HG02763 (cell line): ENCODE data around the gene SMCR8.
"Not testable (repeated sequence)": the region's sequence is repeated elsewhere in the genome, so short reads cannot be mapped to it uniquely, and the experiment has no call there.

ENCODE experiments used
- ATAC-seq: cut with Tn5 transposase; IDR thresholded peaks from one replicate; pipeline ENCODE4 v1.9.1; 2021; ENCODE audit warnings: mild to moderate bottlenecking, moderate library complexity; ENCODE audit not compliant: unreplicated experiment

The SMCR8 gene, protein sequence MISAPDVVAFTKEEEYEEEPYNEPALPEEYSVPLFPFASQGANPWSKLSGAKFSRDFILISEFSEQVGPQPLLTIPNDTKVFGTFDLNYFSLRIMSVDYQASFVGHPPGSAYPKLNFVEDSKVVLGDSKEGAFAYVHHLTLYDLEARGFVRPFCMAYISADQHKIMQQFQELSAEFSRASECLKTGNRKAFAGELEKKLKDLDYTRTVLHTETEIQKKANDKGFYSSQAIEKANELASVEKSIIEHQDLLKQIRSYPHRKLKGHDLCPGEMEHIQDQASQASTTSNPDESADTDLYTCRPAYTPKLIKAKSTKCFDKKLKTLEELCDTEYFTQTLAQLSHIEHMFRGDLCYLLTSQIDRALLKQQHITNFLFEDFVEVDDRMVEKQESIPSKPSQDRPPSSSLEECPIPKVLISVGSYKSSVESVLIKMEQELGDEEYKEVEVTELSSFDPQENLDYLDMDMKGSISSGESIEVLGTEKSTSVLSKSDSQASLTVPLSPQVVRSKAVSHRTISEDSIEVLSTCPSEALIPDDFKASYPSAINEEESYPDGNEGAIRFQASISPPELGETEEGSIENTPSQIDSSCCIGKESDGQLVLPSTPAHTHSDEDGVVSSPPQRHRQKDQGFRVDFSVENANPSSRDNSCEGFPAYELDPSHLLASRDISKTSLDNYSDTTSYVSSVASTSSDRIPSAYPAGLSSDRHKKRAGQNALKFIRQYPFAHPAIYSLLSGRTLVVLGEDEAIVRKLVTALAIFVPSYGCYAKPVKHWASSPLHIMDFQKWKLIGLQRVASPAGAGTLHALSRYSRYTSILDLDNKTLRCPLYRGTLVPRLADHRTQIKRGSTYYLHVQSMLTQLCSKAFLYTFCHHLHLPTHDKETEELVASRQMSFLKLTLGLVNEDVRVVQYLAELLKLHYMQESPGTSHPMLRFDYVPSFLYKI

DNA sequence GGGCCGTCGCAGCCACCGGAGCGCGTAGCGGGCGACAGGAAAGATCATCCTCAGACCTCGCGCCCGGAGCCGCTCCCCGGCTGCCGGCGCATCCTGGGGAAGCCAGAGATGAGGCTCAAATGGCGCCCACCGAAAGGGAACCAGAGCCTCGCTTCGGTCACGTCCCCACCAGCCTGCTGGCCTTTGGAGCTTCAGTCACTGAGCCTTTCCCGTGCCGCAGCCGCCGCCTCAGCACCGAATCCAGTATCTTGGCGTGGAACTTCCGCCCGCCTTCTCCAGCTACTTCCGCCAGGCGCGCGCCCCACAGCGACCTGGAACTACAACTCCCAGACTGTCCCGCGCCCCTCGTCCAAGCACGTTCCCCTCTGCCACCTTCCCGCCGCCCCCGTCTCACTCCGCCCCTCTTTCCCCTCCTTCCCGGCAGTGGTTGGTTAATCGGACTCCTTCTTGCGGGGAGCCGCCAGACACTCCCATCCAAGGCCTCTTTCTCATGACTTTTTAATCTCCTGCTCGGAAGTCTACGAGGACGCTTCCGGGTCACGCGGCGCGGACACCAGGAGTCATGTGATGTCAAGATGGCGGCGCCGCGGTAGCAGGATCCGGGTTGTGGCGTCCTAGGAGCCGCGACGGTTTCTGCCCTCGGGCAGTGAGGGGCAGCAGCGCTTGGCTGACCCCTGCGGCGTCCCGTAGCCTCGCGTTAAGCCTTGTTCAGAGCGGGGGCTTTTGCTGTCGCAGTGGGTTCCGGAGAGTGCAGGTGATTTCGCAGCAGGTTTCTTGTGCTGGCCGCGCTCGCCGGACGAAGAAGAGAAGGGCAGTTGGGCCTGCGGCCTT lies at the start of gene SMCR8, which contains the start of gene TOP3A:
Gene SMCR8, plus strand, starts transcription at position 563 of the 831 bp plus-strand sequence. CDS start 497 bp downstream, outside the sequence.
Gene TOP3A, minus strand, starts transcription at position 264 of the 831 bp plus-strand sequence. Its CDS starts 216 bp downstream, at position 48.
- ATAC-seq, result peak; percentile 82

DNA sequence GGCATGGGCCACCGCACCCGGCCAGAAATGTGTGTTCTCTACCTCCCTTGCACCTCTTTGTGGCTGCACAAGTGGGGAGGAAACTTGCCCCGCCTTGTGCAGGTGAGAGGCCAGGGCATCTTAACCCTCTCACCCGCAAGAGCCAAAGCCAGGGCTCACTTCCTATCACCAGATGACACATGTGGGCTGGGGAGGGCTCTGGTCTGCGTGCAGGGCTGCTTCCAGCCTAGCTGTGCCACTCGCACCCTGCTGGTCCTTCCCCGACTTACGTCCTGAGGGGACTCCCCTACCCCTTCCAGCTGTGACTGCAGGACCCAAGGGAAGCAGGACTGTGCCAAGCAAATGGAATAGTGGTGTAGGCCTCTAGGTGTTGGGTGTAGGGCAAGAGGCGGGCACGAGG lies 47.7 kb upstream of the SMCR8 start:
- no peak for ATAC-seq

DNA sequence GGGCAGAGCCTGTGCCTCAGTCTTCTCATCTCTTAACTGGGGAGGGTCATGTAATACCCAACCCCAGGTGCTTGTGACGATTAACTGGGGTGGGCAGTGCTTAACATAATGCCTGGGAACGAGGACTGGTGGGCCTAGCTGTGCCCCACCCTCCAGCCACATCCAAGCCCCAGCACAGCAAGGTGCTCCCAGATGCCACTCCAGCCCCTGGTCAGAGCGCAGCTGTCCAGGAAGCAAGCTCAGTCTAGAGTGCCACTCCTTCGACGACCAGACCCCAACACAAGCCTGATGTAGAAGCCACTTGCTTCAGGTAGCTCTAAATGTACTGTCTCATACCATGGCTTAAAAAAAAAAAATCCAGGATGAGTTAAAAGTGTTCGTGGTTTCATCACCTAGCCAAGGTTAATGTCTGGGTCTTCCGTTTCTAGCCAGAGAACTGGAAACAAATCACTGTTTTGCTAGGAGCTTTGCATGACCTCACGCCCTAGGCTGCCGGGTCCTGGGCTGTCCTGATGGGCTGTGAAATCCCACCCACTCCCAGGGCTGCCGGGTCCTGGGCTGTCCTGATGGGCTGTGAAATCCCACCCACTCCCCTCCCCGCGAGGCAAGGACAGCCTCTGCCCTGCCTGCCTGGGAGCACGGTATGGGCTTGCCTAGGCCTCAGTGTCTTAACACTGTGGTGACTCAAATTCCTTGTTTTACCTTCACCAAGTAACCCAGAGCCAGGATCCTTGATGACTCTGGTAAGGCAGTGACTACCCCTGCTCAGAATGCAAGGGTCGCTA lies 47.0 kb upstream of the SMCR8 start:
- ATAC-seq, result no peak

DNA sequence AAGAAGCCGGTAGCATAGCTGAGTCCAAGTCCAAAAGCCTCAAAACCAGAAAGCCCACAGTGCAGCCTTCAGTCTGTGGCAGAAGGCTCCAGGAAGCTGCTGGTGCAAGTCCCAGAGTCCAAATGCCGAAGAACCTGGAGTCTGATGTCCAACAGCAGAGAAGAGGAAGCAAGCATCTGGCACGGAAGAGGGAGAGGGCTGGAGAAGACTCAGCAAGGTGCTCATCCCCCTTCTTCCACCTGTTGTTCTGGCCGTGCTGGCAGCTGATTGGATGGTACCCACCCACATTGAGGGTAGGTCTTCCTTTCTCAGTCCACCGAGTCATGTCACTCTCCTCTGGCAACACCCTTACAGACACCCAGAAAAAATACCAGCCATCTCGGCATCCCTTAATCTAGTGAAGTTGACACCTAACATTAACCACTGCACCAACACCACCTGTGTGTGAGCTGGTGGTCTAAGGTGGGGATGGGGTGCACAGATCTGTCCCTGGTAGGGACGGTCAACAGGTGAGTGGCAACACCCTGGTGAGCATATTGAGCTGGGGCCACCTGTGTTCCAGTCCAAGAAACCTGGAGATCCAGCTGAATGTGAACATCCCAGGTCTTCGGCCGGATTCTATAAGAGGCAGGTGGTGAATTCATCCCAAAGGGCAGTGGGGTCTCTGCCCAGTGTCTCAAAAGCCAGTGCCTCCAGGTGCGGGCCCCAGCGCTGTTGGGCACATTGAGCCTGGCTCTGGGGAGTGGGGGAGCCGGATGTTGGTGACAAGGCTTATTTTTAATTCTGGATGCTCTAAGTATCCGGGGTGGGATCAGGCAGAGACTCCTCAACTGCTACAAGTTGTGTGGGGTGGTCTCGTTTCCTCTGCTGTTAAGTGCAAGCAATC lies 44.8 kb upstream of the SMCR8 start:
- ATAC-seq, result no peak

DNA sequence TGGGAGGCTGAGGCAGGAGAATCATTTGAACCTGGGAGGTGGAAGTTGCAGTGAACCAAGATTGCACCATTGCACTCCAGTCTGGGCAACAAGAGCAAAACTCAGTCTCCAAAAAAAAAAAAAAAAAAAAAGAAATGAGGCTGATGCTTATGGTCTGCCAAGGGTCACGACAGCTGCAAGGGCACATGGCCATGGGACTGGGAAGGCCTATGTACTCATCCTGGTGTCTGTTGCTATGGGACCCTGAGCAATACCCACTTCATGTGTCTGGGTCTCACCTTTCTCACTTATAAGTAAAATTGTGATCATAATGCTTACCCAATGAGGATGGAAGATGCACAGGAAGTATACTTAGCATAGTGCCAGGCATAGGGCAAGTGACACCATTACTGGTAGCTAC lies 38.0 kb upstream of the SMCR8 start:
- no peak for ATAC-seq

DNA sequence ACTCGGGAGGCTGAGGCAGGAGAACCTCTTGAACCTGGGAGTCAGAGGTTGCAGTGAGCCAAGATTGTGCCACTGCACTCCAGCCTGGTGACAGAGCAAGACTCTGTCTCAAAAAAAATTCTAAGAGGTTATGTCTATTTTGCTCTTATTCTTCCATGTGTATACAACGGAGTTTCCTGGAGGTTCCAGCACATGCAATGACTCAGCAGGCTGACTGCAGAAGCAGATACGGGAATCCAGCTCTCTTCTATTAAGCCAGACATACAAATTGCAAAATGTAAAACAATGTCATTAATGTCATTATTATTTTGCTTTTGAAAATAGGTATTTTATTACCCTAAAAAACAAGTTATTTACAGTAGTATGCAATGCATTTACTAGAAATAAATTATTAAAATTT lies 36.2 kb upstream of the SMCR8 start:
- ATAC-seq, result no peak

DNA sequence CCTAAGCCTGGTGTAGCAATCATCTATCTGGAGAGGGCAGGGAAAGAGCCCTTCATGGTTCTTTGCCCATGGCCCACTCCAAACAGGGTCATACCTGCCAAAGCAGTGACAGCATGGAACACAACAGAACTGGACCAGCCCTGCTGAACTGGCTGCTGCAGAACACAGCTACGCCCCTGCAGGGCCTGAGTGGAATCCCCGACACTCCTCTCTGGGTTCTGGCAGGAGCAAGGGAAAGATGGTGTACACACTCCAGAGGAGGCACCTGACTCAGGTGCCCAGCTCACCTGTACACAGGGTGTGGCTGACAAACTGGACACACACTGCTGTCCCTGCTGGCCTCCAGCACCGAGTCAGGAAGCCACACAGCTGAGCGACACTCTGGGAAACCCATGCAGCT lies 34.8 kb upstream of the SMCR8 start:
- ATAC-seq, result no peak

DNA sequence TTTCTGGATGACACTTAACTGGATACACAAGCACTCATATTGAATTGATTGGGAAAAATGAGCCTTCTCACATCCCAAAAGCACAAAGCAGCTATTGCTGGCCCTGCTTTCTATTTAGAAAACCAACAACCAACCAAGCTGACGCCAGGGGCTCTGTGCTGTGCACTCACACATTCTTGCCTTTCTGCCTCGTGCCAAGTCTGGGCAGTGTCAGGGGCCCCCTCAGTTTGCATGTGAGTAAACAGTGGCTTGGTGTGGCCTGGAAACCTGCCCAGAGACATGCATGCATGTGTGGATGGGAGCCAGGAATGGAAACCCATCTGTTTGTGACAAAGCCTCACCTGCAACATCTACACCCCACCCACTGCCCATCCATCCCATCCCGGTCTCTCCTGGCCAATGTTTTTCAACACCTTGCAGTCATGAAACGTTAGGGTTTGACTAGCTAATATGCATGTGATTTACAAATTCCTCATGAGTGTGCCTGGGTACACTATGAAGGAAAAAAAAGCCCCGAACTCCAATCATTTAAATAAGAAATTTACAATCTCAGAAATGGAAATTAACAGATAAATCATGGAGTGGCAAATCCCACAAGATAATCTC lies 34.2 kb upstream of the SMCR8 start:
- no peak for ATAC-seq

DNA sequence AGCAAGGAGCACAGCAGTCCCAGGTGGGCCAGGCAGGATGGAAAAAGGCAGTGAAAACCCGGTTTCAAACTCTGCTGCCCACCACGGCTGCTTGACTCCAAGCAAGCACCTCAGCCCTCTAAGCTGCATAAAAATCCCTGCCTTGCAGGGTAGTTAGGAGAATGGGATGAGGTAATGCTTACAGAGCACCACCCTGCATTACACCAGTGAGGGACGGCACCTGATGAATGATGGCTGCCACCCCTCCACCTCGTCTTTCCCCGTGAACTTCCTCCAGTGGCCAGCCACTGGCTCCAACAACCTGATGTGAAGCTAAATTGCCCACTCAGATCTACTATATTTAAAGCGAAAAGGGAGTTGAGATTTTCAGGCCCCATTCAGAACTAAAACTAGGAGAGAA lies 33.3 kb upstream of the SMCR8 start:
- no peak for ATAC-seq

DNA sequence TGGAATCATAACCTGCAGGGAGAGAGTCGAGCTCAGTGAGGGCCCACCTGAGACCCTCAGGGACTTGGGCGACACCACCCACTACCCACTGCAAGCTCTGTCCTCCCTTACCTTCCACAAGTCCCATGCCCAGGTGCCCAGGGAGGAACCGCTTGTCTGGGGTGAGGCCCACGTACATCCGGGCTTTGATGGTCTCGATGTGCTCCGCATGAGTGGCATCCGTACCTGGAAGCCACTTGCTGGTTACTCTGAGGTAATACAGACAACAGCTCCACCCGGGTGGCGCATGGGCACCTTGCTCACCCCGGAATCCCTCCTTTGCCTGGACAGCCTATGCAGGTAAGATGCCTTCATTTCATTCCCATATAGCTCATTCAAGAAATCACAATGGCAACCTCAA lies 29.8 kb upstream of the SMCR8 start:
- no peak for ATAC-seq

DNA sequence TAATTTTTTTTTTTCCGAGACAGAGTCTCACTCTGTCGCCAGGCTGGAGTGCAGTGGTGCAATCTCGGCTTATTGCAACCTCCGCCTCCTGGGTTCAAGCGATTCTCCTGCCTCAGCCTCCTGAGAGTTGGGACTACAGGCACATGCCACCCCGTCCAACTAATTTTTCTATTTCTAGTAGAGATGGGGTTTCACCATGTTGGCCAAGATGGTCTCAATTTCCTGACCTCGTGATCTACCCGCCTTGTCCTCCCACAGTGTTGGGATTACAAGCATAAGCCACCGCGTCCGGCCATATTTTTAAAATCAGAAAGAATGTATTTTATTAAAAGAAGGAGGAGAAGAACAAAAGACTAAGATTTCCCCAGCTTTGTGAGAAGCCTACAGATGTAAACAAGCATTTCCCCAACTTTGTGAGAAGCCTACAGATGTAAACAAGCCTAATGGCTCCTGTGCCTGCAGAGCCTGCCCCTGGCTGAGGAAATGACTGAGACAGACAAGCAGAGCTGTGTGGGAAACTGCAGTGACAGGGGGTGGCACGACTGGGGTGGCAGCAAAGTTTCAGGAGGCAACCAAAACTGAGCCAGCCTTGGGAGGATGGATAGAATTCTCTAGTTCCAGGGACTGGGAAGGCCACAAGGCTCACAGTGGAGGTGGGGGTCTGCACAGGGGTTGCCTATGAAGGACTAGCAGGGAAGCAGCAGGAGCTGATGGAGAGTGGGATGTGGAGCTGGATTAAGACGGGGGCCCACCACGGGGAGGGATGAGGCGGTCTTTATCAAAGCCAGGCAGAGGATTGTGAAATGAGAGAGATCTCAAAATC lies 23.2 kb upstream of the SMCR8 start:
- no peak for ATAC-seq

DNA sequence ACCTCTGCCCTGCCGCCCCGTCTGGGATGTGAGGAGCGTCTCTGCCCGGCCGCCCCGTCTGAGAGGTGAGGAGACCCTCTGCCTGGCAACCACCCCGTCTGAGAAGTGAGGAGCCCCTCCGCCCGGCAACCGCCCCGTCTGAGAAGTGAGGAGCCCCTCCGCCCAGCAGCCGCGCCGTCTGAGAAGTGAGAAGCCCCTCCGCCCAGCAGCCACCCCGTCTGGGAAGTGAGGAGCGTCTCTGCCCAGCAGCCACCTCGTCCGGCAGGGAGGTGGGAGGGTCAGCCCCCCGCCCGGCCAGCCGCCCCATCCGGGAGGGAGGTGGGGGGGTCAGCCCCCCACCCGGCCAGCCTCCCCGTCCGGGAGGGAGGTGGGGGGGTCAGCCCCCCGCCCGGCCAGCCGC lies 17.0 kb upstream of the SMCR8 start:
- not testable (repeated sequence) for ATAC-seq

DNA sequence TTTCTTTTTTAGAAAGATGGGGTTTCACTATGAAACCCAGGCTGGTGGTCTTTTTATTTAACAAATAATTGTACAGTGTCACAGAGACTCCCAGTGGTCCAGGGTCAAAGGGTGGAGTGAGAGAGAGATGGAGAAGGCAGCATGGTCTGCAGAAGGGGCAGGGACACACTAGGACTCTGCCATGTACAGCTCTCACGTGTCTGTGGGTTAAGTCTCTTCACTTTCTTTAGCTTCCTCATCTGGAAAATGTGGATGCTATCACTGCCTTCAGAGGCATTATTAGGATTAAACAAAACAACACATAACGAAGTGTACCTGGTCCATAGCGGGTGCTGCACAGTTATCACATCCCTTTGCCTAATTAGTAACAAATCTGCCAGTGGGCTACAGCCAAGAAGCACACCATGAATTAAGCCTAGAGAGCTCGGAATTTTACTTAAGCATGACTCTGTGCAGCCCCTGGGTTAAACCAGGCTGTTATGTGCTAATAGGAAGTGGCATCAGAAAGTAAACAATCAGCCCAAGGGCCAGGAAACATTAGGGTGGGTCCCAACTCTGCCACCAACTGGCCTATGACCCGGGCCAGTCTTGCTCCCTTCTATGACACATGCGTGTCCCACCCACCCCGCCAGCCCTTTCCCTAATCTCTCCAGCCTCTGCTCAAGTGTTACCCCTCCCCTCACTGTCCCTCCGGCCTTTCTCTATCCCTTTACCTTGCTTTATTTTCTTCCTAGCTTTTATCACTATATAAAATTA lies 14.2 kb upstream of the SMCR8 start:
- ATAC-seq, result no peak

DNA sequence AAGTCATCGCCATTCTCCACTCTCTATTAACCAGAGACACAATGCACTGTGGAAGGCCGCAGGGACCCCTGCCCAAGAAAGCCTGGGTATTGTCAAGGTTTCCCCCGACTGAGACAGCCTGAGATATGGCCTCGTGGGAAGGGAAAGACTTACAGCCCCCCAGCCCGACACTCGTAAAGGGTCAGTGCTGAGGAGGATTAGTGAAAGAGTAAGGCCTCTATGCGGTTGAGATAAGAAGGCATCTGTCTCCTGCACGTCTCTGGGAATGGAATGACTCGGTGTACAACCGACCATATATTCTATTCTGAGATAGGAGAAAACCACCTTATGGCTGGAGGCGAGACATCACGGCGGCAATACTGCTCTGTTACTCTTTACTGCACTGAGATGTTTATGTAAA lies 11.9 kb upstream of the SMCR8 start:
- not testable (repeated sequence) for ATAC-seq

DNA sequence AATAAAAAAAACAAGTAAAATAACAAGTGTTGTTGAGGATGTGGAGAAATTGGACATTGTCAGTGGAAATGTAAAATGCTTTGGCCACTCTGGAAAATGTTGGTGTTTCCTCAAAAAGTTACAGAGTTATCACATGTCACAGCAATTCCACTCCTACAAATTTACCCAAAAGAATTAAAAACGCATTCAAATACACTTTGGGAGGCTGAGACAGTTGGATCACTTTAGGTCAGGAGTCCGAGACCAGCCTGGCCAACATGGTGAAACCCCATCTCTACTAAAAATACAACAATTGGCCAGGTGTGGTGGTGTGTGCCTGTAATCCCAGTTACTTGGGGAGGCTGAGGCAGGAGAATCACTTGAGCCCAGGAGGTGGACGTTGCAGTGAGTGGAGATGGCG lies 5.9 kb upstream of the SMCR8 start:
- no peak for ATAC-seq

DNA sequence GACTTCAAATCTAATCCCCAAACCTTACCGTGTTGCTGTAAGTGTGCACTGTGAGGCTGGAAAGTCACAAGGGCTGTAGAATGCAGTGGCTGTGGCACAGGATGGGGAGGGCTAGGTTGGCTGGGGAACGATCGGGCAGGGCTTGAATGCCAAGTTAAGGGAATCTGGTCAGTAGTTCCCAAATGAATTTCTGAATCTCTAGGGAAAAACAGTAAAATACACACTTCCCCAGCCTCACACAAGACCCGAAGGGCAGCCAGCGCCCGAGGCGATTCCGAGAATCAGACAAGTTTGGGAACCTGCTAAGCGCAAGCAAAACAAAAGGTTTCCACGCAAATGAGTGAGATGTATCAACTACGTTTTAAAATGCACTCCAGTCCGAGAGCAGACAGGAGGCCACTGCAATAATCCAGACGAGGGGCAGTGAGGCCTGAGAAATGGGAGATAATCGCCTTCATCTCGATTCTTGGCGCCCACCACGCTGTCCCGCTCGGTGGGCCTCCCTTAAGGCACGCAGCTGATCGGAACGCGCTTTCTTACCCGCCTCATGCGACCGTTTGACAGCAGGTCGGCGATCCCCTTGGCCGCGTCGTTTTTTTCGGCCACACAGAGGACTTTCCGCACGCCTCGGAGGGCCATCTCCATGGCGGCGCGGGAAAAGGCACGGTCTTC lies 898 bp upstream of the SMCR8 start:
- ATAC-seq, result peak; percentile 4

DNA sequence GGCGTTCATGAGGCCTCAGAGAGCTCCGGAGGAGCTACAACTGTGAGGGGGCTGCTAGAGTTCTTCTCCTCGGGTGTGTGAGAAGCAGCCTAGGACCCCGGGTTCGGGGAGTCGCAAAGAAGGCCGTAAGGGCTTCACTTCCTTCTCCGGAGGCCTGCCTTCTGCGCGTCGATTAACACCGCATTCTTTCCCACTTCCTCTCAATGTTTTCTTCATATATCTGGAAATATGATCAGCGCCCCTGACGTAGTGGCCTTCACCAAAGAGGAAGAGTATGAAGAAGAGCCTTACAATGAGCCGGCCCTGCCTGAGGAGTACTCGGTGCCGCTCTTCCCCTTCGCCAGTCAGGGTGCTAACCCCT lies 449 bp downstream of the SMCR8 start:
- peak; percentile 2 for ATAC-seq
